UCSD-AML1 (cell line): Measurements from ENCODE around the gene EPS8L2.

Experiments
- DNase-seq: peaks from one replicate; lab custom pipeline; 2025; ENCODE audit not compliant: unreplicated experiment; lab: John Stamatoyannopoulos, UW

EPS8L2 gene

DNA sequence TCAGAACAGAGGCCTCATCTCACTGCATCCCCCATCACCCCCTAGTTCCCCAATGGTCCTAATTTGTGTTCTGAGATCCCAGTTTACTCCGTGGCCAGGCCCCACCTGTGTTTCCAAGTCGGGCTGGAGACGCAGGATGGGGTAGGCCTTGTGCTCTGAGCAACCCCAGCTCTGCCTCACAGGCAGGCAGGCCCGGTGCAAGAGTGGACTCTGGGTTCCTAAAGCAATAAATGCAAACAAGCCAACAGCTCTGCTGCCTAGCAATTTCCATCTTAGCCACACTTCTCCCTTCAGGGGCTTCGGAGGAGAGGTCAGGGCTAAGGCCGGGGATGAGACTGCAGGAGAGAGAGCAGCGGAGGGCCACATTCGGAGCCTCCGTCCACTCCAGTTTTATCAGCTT is 2.5 kb upstream of the EPS8L2 start:
- no peak for DNase-seq

GRCh38 chr11:704228-704674 is 1.8 kb upstream of the EPS8L2 start:
- DNase-seq = no peak

- no peak for DNase-seq
Measured at GRCh38 chr11:704781-705645, 1.0 kb upstream of the EPS8L2 start.

DNA sequence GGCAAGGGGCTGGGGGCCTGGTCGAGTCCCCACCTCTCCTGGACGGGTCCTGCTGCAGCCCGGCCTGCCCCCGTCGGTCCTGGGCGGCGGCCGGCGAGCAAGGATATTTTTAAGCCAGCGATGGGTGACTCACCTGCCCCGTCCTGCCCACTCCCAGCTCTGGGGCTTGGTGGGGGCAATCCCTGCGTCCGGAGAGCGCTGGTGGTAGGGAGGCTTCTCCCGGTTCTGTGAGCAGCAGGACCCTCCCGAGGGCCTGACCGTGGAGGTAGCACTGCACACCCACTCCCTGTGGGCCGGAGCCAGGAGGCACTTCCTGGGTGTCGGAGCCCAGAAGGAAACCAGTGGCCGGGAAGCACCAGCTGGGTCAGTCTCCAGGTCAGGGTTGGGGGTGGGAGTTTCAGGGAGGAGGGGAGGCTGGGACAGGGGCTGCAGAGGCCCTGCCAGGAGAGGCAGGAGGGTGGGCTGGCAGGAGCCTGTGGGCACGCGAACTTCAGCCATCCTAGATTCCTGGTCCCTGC is 467 bp downstream of the EPS8L2 start:
- no peak for DNase-seq

- no peak for DNase-seq
Measured at GRCh38 chr11:706957-707816, 1.2 kb downstream of the EPS8L2 start.

DNA sequence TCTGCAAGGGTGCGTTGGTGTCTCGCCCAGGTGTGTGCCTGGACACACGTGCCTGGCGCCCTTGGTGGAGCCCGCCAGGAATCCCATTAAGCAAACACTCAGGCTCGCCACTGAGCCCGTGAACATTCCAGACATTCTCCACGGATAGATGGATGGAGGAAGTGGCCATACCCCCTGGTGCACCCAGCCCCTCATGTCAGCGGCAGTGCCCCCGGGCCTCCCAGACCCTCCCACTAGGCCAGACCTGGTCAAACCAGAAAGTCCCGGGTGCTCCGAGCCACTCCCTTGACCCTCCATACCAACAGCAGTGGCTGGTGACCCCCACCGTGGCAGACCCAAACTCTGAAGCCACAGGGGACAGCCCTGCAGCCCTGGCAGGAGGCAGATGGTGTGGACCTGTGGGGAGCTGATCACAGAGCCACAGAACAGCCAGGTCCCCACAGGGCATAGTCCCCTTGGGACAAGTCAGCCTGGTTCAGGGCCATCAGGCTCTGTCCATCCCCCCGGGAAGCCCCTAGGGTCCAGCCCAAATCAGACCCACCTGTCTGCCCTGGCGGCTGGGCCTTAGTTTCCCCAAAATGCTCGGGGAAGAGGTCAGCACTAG is 1.9 kb downstream of the EPS8L2 start:
- DNase-seq = no peak

GRCh38 chr11:708511-708910 is 2.5 kb downstream of the EPS8L2 start:
- no peak for DNase-seq

DNA sequence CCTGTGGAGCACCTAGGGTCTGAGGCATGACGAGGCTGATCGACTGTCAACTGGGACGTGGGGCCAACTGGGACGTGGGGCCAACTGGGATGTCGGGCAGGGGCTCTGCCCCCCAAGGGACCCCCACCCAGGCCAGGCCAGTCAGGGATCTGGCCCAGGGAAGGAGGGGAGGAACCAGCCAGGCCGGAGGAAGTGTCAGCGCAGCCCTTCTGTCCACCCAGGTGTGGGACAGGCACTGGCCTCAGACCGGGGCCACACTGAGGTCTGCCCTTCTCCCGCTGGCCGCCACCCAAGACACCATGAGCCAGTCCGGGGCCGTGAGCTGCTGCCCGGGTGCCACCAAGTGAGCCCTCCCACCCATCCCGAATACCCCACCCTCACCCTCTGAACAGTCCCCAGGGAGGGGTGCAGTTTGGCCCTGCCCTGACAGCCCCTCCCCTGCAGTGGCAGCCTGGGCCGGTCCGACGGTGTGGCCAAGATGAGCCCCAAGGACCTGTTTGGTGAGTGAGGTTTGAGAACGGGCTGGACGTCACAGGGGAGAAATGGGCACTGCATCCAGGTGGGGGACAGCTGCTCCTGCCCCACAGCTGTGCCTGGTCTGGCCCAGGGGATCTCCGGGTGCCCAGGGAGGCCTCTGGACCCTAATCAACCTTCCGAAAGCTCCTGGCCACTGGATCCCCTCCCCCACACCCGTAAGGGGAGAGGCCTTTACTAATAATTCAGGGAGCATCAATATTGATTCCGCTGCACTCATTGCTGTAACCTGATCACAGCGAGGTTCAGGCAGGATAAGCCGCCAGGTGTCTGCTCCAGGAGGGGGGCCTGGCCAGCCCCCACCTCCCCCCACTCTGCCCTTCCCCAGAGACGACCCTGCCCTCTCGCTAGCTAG is 3.3 kb downstream of the EPS8L2 start:
- no peak for DNase-seq

GRCh38 chr11:714436-714835 is 8.4 kb downstream of the EPS8L2 start:
- DNase-seq = no peak

GRCh38 chr11:719214-720016 is 13.4 kb downstream of the EPS8L2 start:
- no peak for DNase-seq

- no peak for DNase-seq
Measured at GRCh38 chr11:720017-720641, 14.1 kb downstream of the EPS8L2 start.

DNA sequence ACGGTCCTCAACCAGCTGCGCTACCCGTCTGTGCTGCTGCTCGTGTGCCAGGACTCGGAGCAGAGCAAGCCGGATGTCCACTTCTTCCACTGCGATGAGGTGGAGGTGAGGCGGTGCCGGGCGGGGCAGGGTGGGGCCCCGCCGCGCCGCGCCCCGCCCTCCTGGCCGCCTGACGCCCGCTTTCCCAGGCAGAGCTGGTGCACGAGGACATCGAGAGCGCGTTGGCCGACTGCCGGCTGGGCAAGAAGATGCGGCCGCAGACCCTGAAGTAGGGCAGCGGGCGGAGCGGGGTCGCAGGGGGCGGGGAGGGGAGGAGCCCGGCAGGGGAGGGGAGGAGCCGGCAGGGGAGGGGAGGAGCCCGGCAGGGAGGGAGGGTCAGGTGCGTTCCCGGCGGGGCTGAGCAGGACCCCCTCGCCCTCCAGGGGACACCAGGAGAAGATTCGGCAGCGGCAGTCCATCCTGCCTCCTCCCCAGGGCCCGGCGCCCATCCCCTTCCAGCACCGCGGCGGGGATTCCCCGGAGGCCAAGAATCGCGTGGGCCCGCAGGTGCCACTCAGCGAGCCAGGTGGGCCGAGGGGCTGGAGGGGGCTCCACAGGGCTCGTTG is 14.7 kb downstream of the EPS8L2 start:
- no peak for DNase-seq

DNA sequence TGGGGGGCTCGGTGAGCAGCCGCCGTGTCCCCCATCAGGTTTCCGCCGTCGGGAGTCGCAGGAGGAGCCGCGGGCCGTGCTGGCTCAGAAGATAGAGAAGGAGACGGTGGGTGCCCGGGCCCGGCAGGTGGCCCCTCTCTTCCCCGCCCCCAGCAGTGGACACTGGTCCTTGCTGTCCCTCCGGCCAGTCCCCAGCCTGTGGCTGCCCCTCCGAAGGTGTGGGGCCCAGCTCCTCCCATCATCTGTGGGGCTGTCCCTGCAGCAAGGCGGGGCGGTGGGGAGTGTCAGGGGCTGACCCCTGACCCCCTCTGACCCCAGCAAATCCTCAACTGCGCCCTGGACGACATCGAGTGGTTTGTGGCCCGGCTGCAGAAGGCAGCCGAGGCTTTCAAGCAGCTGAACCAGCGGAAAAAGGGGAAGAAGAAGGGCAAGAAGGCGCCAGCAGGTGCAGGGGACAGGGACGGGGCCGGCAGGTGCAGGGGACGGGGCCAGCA is 15.3 kb downstream of the EPS8L2 start:
- no peak for DNase-seq

- no peak for DNase-seq
Measured at GRCh38 chr11:721741-722345, 15.8 kb downstream of the EPS8L2 start.

GRCh38 chr11:722346-722811 is 16.3 kb downstream of the EPS8L2 start:
- DNase-seq = no peak

DNA sequence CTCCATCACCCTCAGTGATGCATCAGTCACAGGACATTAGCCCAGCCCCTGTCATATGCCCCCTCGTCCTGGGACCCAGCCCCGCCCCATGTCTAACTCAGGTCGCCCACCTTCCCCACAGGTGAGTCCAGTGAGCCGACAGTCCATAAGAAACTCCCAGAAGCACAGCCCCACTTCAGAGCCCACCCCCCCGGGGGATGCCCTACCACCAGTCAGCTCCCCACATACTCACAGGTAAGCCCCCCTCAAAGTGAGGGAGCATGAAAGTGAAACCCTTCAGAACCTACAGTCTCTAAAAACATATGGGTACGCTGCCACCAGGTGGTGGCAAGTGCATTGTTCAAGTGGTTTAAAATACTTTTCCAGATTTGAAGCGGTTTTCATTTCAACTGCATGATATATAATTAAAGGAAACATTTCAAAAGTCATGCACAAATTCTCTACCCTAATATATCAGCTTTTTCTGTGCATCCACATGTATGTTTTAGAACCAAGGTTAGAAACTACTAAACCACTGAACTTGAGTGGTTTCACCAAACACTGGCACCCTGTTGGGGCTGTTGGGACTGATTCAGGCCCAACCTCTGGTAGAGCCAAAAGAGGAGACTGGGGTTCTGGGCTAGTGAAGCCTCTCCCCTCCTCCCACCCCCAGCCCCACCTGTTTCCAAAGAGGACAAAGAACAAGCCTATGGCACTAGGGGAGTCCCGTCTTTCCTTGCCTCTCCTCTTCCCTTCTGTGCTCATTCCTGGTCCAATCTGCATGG is 17.3 kb downstream of the EPS8L2 start:
- no peak for DNase-seq

DNA sequence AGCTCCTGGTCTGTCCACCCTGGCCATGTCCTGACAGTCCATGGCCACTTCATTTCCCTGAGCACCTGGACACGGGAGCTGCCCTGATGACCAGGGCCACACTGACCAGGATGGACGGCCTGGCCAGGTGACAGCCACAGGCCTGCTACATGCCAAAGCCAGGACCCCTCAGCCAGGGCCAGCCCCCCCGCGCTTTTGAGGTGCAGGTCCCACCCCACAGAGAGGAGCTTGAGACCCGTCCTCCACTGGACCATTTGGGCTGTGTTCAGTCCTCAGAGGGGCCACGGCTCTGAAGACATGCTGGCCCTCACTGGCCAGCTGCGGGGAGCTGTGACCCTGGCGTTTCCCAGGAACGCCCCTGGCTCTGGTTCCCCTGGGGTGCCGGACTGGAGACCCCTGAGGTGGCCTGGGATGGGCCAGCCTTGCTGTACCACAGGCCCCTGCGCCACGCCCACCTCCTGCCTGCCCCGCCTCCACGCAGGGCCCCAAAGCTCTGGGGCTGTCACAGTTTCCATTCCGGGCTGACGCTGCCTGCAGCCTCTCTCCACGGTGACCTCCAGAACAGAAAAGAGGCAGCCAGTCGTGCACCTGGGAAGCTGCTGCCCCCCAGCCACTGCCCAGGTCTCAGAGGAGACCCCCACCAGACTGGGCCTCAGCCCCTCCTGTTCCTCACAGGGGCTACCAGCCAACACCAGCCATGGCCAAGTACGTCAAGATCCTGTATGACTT is 18.2 kb downstream of the EPS8L2 start:
- DNase-seq = no peak
